ENCODE data around the gene AGAP1. TPM values are rescaled to one million over a fixed set of nuclear protein-coding genes. Genes with fewer than 3 reads are reported as not detected.

The AGAP1 gene
- total RNA-seq, 2 experiments from 2014 or later: not detected

GRCh38 chr2:236001166-236001828 is 507.5 kb downstream of the AGAP1 start:
- CTCF ChIA-PET (ENCODE audit: unreplicated experiment): no interaction called here
- no peak overlapping the region for H2AFZ ChIP-seq (ENCODE audit: low read length)
- no TSS peak for BruUV-seq (replicated peaks)

DNA sequence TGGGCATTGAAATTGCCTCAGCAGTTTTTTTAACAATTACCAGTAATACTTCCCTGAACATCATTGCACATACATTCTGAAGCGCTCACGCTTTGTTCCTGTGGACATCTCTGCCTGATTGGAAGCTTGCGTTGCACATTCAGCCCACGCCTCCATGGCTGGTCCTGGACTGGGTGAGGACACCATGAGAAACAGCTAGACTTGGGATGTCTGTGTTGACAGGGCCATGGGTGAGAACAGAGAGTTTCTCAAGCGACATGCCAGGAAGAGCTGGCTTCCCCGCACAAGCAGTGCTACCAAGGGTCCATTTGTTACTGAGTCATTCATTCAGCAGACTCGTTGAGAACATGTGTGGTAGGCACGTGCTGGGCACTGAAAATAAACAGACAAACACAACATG is 508.0 kb downstream of the AGAP1 start:
- BruUV-seq (replicated peaks): no TSS peak
- no peak for DNase-seq (ENCODE audit: low spot score)
- CTCF ChIA-PET (ENCODE audit: unreplicated experiment): no interaction called here

More at GRCh38 chr2:236001166-236001828, 507.5 kb downstream of the AGAP1 start:
- no peaks in the 10 kb centered on the region for H3K36me3 ChIP-seq (ENCODE audit: insufficient read depth, low read length)
- H3K4me2 ChIP-seq (ENCODE audit: low read length): no peak overlapping the region
- no peak overlapping the region for H3K27ac ChIP-seq (ENCODE audit: low read depth, low read length, poor library complexity, severe bottlenecking)
- no peaks in the 10 kb centered on the region for H3K9me2 ChIP-seq (ENCODE audit: insufficient read depth, low read length)
- H3K9me3 ChIP-seq (ENCODE audit: low read length): no peaks in the 10 kb centered on the region
- no peaks in the 10 kb centered on the region for H3K4me1 ChIP-seq (ENCODE audit: insufficient read depth, low read length, poor library complexity, severe bottlenecking)
- H3K4me3 ChIP-seq (ENCODE audit: low read depth, low read length, poor library complexity, severe bottlenecking): no peak overlapping the region
- no peaks in the 10 kb centered on the region for H3K79me2 ChIP-seq (ENCODE audit: insufficient read depth, low read depth, low read length)
- H4K20me1 ChIP-seq (ENCODE audit: insufficient read depth, low read length): no peaks in the 10 kb centered on the region
- POLR2A ChIA-PET: no interaction called here
- no peak for DNase-seq (ENCODE audit: low spot score)
- intact Hi-C loops (cut with micrococcal nuclease; ENCODE audit: unreplicated experiment): no loop called here
- TF ChIP-seq CTCF (conservative IDR thresholded peaks at IDR 0.05; ENCODE audit: low read length): no peak
- TF ChIP-seq EZH2phosphoT487 (IDR thresholded peaks at IDR 0.05; ENCODE audit: borderline replicate concordance, low read depth, low read length): no peak

More for the DNA sequence above, 508.0 kb downstream of the AGAP1 start:
- Histone ChIP-seq H3K9me2 (ENCODE audit: insufficient read depth, low read length) (no peaks in the 10 kb centered on the region), H3K27ac (ENCODE audit: low read depth, low read length, poor library complexity, severe bottlenecking) (no peak overlapping the region), H3K36me3 (ENCODE audit: insufficient read depth, low read length) (no peaks in the 10 kb centered on the region), H3K9me3 (ENCODE audit: low read length) (no peaks in the 10 kb centered on the region), H3K79me2 (ENCODE audit: insufficient read depth, low read depth, low read length) (no peaks in the 10 kb centered on the region), H3K4me1 (ENCODE audit: insufficient read depth, low read length, poor library complexity, severe bottlenecking) (no peaks in the 10 kb centered on the region), H4K20me1 (ENCODE audit: insufficient read depth, low read length) (no peaks in the 10 kb centered on the region), H3K4me3 (ENCODE audit: low read depth, low read length, poor library complexity, severe bottlenecking) (no peak overlapping the region), H3K4me2 (ENCODE audit: low read length) (no peak overlapping the region), H2AFZ (ENCODE audit: low read length) (no peak overlapping the region)
- POLR2A ChIA-PET: no interaction called here
- intact Hi-C loops (cut with micrococcal nuclease; ENCODE audit: unreplicated experiment): no loop called here
- TF ChIP-seq EZH2phosphoT487 (IDR thresholded peaks at IDR 0.05; ENCODE audit: borderline replicate concordance, low read depth, low read length) (no peak), CTCF (conservative IDR thresholded peaks at IDR 0.05; ENCODE audit: low read length) (no peak)

All from OCI-LY7 (cell line).